ENCODE data around the gene CHPF. TPM values are rescaled to one million over a fixed set of nuclear protein-coding genes. Genes with fewer than 3 reads are reported as not detected.

The CHPF gene
- total and polyA plus RNA-seq, 4 donors = 26.5 to 135 (median 58.2) TPM

DNA sequence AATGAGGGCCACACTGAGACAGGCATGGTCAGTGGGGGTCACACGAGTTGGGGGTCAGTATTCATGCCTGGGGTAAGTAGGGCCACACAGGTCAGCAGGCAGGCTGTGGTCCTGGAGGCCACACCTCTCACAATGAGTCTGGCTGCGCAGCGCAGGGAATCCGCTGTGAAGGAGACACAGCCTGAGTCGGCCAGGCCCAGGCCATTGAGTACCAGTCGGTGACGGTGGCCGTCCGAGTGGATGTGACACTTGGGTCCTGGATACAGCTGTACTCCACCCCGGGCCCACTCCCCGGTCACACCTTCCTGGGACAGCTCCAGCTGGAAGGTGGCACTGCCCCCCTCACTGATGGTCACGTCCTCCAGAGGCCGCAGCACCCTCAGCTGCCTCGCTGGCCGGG, 10.7 kb upstream of the CHPF start:
- H3K27me3 ChIP-seq (ENCODE audit: control insufficient read depth in 4 of 4, insufficient read depth in 4 of 4, low read length in 3 of 4) = peaks cover 0 to 7% (median 0%) of the 10 kb centered on the region in 4 donors
- DNase-seq (ENCODE audit: low spot score) = no peak
- TF ChIP-seq HNF4G (IDR thresholded peaks at IDR 0.05) (no peak), FOXA2 (IDR thresholded peaks at IDR 0.05) (no peak), ATF3 (IDR thresholded peaks at IDR 0.05) (no peak)
- WGBS = 96% methylated on average over 15 of the region's 15 CpGs
- H3K4me3 ChIP-seq (ENCODE audit: low read depth in 1 of 3, low read length in 3 of 3) = no peak overlapping the region
- no peaks in the 10 kb centered on the region for H3K9me3 ChIP-seq (ENCODE audit: control insufficient read depth in 4 of 4, low read length in 3 of 4)
- peaks cover 5 to 15% (median 12%) of the 10 kb centered on the region in 4 donors for H3K4me1 ChIP-seq (ENCODE audit: control insufficient read depth in 4 of 4, insufficient read depth in 4 of 4, low read length in 3 of 4)
- H3K9ac ChIP-seq (ENCODE audit: low read depth in 1 of 2, low read length in 2 of 2) = no peak overlapping the region
- no peak overlapping the region for H3K27ac ChIP-seq (ENCODE audit: low read depth in 1 of 2, low read length in 2 of 2)
- no peaks in the 10 kb centered on the region for H3K36me3 ChIP-seq (ENCODE audit: control insufficient read depth in 4 of 4, insufficient read depth in 3 of 4, low read depth in 1 of 4, low read length in 3 of 4)

GRCh38 chr2:219553463-219553963, 9.9 kb upstream of the CHPF start:
- WGBS = 82% methylated on average over 12 of the region's 12 CpGs
- Histone ChIP-seq H3K4me3 (ENCODE audit: low read depth in 1 of 3, low read length in 3 of 3) (no peak overlapping the region), H3K9me3 (ENCODE audit: control insufficient read depth in 4 of 4, low read length in 3 of 4) (no peaks in the 10 kb centered on the region), H3K4me1 (ENCODE audit: control insufficient read depth in 4 of 4, insufficient read depth in 4 of 4, low read length in 3 of 4) (peaks cover 5 to 15% (median 12%) of the 10 kb centered on the region in 4 donors), H3K9ac (ENCODE audit: low read depth in 1 of 2, low read length in 2 of 2) (no peak overlapping the region), H3K36me3 (ENCODE audit: control insufficient read depth in 4 of 4, insufficient read depth in 3 of 4, low read depth in 1 of 4, low read length in 3 of 4) (no peaks in the 10 kb centered on the region), H3K27ac (ENCODE audit: low read depth in 1 of 2, low read length in 2 of 2) (no peak overlapping the region), H3K27me3 (ENCODE audit: control insufficient read depth in 4 of 4, insufficient read depth in 4 of 4, low read length in 3 of 4) (peaks cover 0 to 7% (median 0%) of the 10 kb centered on the region in 4 donors)
- TF ChIP-seq, protein P1, sequence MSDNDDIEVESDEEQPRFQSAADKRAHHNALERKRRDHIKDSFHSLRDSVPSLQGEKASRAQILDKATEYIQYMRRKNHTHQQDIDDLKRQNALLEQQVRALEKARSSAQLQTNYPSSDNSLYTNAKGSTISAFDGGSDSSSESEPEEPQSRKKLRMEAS (IDR thresholded peaks at IDR 0.05) = no peak
- TF ChIP-seq RAD21 (IDR thresholded peaks at IDR 0.05) (no peak), REST (IDR thresholded peaks at IDR 0.05) (no peak), HNF4G (IDR thresholded peaks at IDR 0.05) (no peak), GABPA (IDR thresholded peaks at IDR 0.05 in 1 of 2, conservative IDR thresholded peaks at IDR 0.05 in 1 of 2) (no peak), FOXA2 (IDR thresholded peaks at IDR 0.05) (no peak), FOXA1 (IDR thresholded peaks at IDR 0.05) (no peak), RXRA (IDR thresholded peaks at IDR 0.05) (no peak), SP1 (IDR thresholded peaks at IDR 0.05) (no peak), HNF4A (conservative IDR thresholded peaks at IDR 0.05) (no peak), JUND (IDR thresholded peaks at IDR 0.05) (no peak), EGR1 (IDR thresholded peaks at IDR 0.05; ENCODE audit: low read depth in 2 of 2) (no peak), NR2F2 (IDR thresholded peaks at IDR 0.05) (no peak)
- TF ChIP-seq, protein P2, sequence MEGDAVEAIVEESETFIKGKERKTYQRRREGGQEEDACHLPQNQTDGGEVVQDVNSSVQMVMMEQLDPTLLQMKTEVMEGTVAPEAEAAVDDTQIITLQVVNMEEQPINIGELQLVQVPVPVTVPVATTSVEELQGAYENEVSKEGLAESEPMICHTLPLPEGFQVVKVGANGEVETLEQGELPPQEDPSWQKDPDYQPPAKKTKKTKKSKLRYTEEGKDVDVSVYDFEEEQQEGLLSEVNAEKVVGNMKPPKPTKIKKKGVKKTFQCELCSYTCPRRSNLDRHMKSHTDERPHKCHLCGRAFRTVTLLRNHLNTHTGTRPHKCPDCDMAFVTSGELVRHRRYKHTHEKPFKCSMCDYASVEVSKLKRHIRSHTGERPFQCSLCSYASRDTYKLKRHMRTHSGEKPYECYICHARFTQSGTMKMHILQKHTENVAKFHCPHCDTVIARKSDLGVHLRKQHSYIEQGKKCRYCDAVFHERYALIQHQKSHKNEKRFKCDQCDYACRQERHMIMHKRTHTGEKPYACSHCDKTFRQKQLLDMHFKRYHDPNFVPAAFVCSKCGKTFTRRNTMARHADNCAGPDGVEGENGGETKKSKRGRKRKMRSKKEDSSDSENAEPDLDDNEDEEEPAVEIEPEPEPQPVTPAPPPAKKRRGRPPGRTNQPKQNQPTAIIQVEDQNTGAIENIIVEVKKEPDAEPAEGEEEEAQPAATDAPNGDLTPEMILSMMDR (IDR thresholded peaks at IDR 0.05; ENCODE audit: low read depth, low read length, missing input control) = no peak
- no peak for DNase-seq (ENCODE audit: low spot score)

All from liver (tissue), 9 donors.